IPS DF 4.7 (cell line): ENCODE results near the gene OR8A1.

ENCODE experiments used
- DNase-seq: peaks from one replicate; pipeline ENCODE4 v3.0.0-alpha.2; 2013; ENCODE audit warnings: low spot score; ENCODE audit errors: extremely low read depth

Gene OR8A1

GRCh38 chr11:124569697-124570096, at the start of gene OR8A1:
OR8A1 (plus strand) TSS chr11:124569997; CDS start chr11:124570120, 123 bp downstream.
- DNase-seq, result no peak

- no peak for DNase-seq
These were observed 49.3 kb upstream of the OR8A1 start for GRCh38 chr11:124520550-124520854.

- DNase-seq, result no peak
These were observed 36.2 kb upstream of the OR8A1 start for GRCh38 chr11:124533626-124534025.

- DNase-seq, result no peak
These were observed 35.7 kb upstream of the OR8A1 start for GRCh38 chr11:124534051-124534450.

GRCh38 chr11:124535552-124536232, 34.1 kb upstream of the OR8A1 start:
- no peak for DNase-seq

- no peak for DNase-seq
These were observed 33.3 kb upstream of the OR8A1 start for GRCh38 chr11:124536520-124536919.

- DNase-seq, result no peak
These were observed 31.8 kb upstream of the OR8A1 start for GRCh38 chr11:124538019-124538418.

GRCh38 chr11:124541204-124541603, 28.6 kb upstream of the OR8A1 start:
- DNase-seq, result no peak

GRCh38 chr11:124543145-124543544, 26.7 kb upstream of the OR8A1 start:
- no peak for DNase-seq

- no peak for DNase-seq
These were observed 26.2 kb upstream of the OR8A1 start, which contains the start of gene OR8B12 for GRCh38 chr11:124543554-124543953. OR8B12 (minus strand) TSS chr11:124543654; CDS start chr11:124543654, 0 bp downstream.

GRCh38 chr11:124551189-124551588, 18.6 kb upstream of the OR8A1 start:
- no peak for DNase-seq

- DNase-seq, result no peak
These were observed 17.8 kb upstream of the OR8A1 start for GRCh38 chr11:124551987-124552386.

GRCh38 chr11:124556828-124557227, 13.0 kb upstream of the OR8A1 start:
- DNase-seq, result no peak

GRCh38 chr11:124570160-124570559, 363 bp downstream of the OR8A1 start:
- DNase-seq, result no peak

GRCh38 chr11:124577716-124578427, 8.1 kb downstream of the OR8A1 start:
- DNase-seq, result no peak

- DNase-seq, result no peak
These were observed 9.0 kb downstream of the OR8A1 start for GRCh38 chr11:124578761-124579160.

GRCh38 chr11:124581817-124582216, 12.0 kb downstream of the OR8A1 start:
- no peak for DNase-seq

- no peak for DNase-seq
These were observed 12.8 kb downstream of the OR8A1 start for GRCh38 chr11:124582565-124582964.

GRCh38 chr11:124583781-124584180, 14.0 kb downstream of the OR8A1 start:
- DNase-seq, result no peak

- DNase-seq, result no peak
These were observed 15.0 kb downstream of the OR8A1 start for GRCh38 chr11:124584681-124585372.

- no peak for DNase-seq
These were observed 16.6 kb downstream of the OR8A1 start for GRCh38 chr11:124586238-124586860.

GRCh38 chr11:124591430-124591829, 21.6 kb downstream of the OR8A1 start:
- DNase-seq, result no peak
